Measurements from ENCODE around the gene HIF1A.

HIF1A gene

DNA sequence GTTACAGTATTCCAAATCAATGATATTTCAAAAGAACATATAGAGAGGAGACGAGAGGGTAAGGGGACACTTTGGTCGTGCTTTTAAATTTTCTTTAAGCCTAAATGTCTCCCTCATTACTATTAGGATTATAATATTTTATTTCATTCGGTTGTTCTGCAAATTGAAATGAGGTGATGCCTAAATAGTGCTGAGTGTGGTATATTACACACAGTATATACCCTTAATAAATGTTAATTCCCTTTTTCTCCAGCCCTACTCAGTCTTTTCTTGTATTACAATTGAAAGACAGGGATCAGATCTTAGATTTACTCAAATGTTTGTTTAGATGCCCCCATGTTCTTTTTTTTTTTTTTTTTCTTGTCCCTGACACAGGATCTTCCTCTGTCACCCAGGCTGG lies 74.6 kb downstream of the HIF1A start:
- DNase-seq (no peak), ATAC-seq (ENCODE audit: insufficient read depth, low read depth) (no peak)
- H3K27me3 ChIP-seq (ENCODE audit: insufficient read depth, low read length, poor library complexity): no peaks in the 10 kb centered on the region
- peaks cover 62% of the 10 kb centered on the region for H3K36me3 ChIP-seq (ENCODE audit: insufficient read depth, low read length)
- H2AFZ ChIP-seq (ENCODE audit: low read depth, low read length): no peak overlapping the region
- peaks cover 9% of the 10 kb centered on the region; the same call in 1 of the 2 replicates for H3K4me1 ChIP-seq (ENCODE audit: insufficient read depth, low read length)
- no peak overlapping the region for H3K4me2 ChIP-seq (ENCODE audit: insufficient read depth, low read length)
- H3K27ac ChIP-seq (ENCODE audit: low read length): no peak overlapping the region
- H3K9me3 ChIP-seq (ENCODE audit: insufficient read depth, low read length, severe bottlenecking): no peaks in the 10 kb centered on the region
- H3K9ac ChIP-seq (ENCODE audit: low read depth, low read length): no peak overlapping the region
- no peak overlapping the region for H3K4me3 ChIP-seq (ENCODE audit: low read depth in 1 of 2, low read length in 2 of 2)
- TF ChIP-seq EZH2 (IDR thresholded peaks at IDR 0.05; ENCODE audit: borderline replicate concordance, low read depth, low read length, severe bottlenecking) (no peak), CTCF (IDR thresholded peaks at IDR 0.05; ENCODE audit: borderline replicate concordance, extremely low read depth, low read length, poor library complexity, severe bottlenecking) (no peak)
- peaks cover 12% of the 10 kb centered on the region for H3K79me2 ChIP-seq (ENCODE audit: insufficient read depth, low read length)
- no peaks in the 10 kb centered on the region for H4K20me1 ChIP-seq (ENCODE audit: insufficient read depth, low read length)

- no peaks in the 10 kb centered on the region for H3K9me3 ChIP-seq (ENCODE audit: insufficient read depth, low read length, severe bottlenecking)
- no peak overlapping the region for H2AFZ ChIP-seq (ENCODE audit: low read depth, low read length)
These were observed 79.5 kb downstream of the HIF1A start for GRCh38 chr14:61774861-61775260.

DNA sequence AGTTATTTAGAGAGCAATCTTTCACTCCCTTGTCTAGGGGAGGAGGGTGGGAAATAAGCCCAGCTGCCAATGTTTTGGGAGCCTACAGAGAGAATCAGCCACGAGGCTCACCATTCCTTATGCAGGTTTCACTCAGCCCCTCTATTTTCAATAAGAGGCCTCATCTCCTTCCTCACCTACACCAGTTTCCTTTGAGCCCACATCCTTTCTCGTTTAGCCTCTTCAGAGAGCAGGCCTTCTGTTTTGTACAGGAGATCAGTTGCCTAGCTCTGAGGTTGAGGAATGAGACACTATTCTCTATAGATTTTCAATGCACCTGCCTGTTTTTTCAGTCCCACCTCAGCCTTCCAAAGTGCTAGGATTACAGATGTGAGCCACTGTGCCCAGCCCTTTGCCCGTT lies 84.8 kb downstream of the HIF1A start:
- DNase-seq: peak; percentile 28
- H3K79me2 ChIP-seq (ENCODE audit: insufficient read depth, low read length): no peaks in the 10 kb centered on the region
- no peaks in the 10 kb centered on the region for H3K9me3 ChIP-seq (ENCODE audit: insufficient read depth, low read length, severe bottlenecking)
- peak; percentile 85 for ATAC-seq (ENCODE audit: insufficient read depth, low read depth)
- no peak overlapping the region for H3K9ac ChIP-seq (ENCODE audit: low read depth, low read length)
- H3K4me1 ChIP-seq (ENCODE audit: insufficient read depth, low read length): peaks cover 15% of the 10 kb centered on the region
- no peak overlapping the region for H3K4me2 ChIP-seq (ENCODE audit: insufficient read depth, low read length)
- no peak for TF ChIP-seq CTCF (IDR thresholded peaks at IDR 0.05; ENCODE audit: borderline replicate concordance, extremely low read depth, low read length, poor library complexity, severe bottlenecking)
- no peak for TF ChIP-seq EZH2 (IDR thresholded peaks at IDR 0.05; ENCODE audit: borderline replicate concordance, low read depth, low read length, severe bottlenecking)
- H3K4me3 ChIP-seq (ENCODE audit: low read depth in 1 of 2, low read length in 2 of 2): no peak overlapping the region
- H3K27me3 ChIP-seq (ENCODE audit: insufficient read depth, low read length, poor library complexity): no peaks in the 10 kb centered on the region
- no peaks in the 10 kb centered on the region for H4K20me1 ChIP-seq (ENCODE audit: insufficient read depth, low read length)
- no peak overlapping the region for H2AFZ ChIP-seq (ENCODE audit: low read depth, low read length)
- H3K36me3 ChIP-seq (ENCODE audit: insufficient read depth, low read length): peaks cover 70% of the 10 kb centered on the region
- peak overlapping the region; percentile 24 for H3K27ac ChIP-seq (ENCODE audit: low read length)

More at GRCh38 chr14:61774861-61775260, 79.5 kb downstream of the HIF1A start:
- Histone ChIP-seq H3K4me3 (ENCODE audit: low read depth in 1 of 2, low read length in 2 of 2) (no peak overlapping the region), H3K36me3 (ENCODE audit: insufficient read depth, low read length) (peaks cover 69% of the 10 kb centered on the region), H3K79me2 (ENCODE audit: insufficient read depth, low read length) (no peaks in the 10 kb centered on the region), H4K20me1 (ENCODE audit: insufficient read depth, low read length) (no peaks in the 10 kb centered on the region), H3K4me2 (ENCODE audit: insufficient read depth, low read length) (no peak overlapping the region), H3K27me3 (ENCODE audit: insufficient read depth, low read length, poor library complexity) (no peaks in the 10 kb centered on the region), H3K4me1 (ENCODE audit: insufficient read depth, low read length) (peaks cover 10% of the 10 kb centered on the region), H3K27ac (ENCODE audit: low read length) (no peak overlapping the region), H3K9ac (ENCODE audit: low read depth, low read length) (no peak overlapping the region)
- DNase-seq (no peak), ATAC-seq (ENCODE audit: insufficient read depth, low read depth) (no peak)
- TF ChIP-seq CTCF (IDR thresholded peaks at IDR 0.05; ENCODE audit: borderline replicate concordance, extremely low read depth, low read length, poor library complexity, severe bottlenecking): no peak
- no peak for TF ChIP-seq EZH2 (IDR thresholded peaks at IDR 0.05; ENCODE audit: borderline replicate concordance, low read depth, low read length, severe bottlenecking)

DNA sequence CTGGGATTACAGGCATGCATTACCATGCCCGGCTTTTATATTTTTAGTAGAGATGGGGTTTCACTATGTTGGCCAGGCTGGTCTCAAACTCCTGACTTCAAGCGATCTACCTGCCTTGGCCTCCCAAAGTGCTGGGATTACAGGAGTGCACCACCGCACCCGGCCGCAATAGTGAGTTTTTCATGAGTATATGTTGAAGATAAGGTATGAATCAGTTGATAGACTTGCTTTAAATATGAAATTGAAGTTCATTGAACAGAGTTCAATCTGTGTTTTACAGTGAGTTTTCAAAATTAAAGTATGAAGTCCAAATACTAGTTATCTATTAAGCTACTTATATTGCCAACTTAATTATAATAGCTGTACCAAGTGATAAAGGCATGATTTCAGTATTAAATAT lies 102.0 kb downstream of the HIF1A start:
- Histone ChIP-seq H2AFZ (ENCODE audit: low read depth, low read length) (no peak overlapping the region), H3K27ac (ENCODE audit: low read length) (no peak overlapping the region), H3K4me2 (ENCODE audit: insufficient read depth, low read length) (no peak overlapping the region), H3K4me1 (ENCODE audit: insufficient read depth, low read length) (no peaks in the 10 kb centered on the region), H3K9me3 (ENCODE audit: insufficient read depth, low read length, severe bottlenecking) (no peaks in the 10 kb centered on the region), H4K20me1 (ENCODE audit: insufficient read depth, low read length) (no peaks in the 10 kb centered on the region), H3K36me3 (ENCODE audit: insufficient read depth, low read length) (peaks cover 16% of the 10 kb centered on the region; the same call in 1 of the 2 replicates), H3K4me3 (ENCODE audit: low read depth in 1 of 2, low read length in 2 of 2) (no peak overlapping the region), H3K79me2 (ENCODE audit: insufficient read depth, low read length) (no peaks in the 10 kb centered on the region), H3K27me3 (ENCODE audit: insufficient read depth, low read length, poor library complexity) (no peaks in the 10 kb centered on the region), H3K9ac (ENCODE audit: low read depth, low read length) (no peak overlapping the region)
- TF ChIP-seq EZH2 (IDR thresholded peaks at IDR 0.05; ENCODE audit: borderline replicate concordance, low read depth, low read length, severe bottlenecking) (no peak), CTCF (IDR thresholded peaks at IDR 0.05; ENCODE audit: borderline replicate concordance, extremely low read depth, low read length, poor library complexity, severe bottlenecking) (no peak)
- DNase-seq (no peak), ATAC-seq (ENCODE audit: insufficient read depth, low read depth) (no peak)
